KG1 (cell line): ENCODE data around the gene AHCYL2.

Source experiments
- DNase-seq: peaks from one replicate; lab custom pipeline; 2025; lab: John Stamatoyannopoulos, UW

The AHCYL2 gene

DNA sequence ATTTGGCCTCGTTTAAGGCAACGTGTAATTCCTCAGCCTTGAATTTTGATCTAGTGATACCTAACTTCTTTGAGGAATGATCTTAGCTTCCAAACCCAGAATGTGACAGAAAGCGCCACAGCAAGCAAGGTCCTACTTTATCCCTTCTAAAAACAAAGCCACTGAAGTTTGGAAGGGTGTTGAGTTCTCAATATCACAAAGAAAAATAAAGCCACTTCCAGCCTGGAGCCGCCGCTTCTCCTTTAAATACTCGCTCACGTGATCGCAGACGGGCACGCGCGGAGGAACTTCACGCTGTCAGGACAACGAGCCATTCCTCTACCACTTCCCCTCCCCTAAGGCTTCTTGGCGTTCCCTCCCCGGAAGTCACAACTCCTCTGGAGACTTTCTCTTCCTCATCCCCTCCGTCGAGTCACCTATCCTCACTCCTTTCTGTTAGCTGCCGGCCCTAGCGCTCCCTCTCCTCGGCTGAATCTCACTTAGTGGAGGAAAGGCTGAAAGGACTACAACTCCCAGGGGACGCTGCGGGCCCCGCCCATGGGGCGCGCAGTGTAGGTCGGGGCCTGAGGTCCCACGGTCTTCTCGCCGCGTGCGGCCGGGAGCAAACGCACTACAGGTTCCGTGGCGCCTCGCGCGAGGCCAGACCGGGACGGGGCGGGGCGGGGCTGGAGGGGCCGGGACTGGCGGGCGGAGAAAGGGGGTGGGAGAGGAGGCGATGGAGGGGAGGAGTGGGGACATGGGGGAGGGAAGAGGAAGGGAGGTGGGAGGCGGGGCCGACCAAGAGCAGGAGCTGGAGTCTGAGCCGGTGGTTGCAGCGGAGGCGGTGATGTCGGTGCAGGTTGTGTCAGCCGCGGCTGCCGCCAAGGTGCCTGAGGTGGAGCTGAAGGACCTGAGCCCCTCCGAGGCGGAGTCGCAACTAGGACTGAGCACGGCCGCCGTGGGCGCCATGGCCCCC, at the start of gene AHCYL2:
AHCYL2 (plus strand) TSS at position 780 of the 955 bp plus-strand sequence.
- DNase-seq: peak; percentile 58

DNA sequence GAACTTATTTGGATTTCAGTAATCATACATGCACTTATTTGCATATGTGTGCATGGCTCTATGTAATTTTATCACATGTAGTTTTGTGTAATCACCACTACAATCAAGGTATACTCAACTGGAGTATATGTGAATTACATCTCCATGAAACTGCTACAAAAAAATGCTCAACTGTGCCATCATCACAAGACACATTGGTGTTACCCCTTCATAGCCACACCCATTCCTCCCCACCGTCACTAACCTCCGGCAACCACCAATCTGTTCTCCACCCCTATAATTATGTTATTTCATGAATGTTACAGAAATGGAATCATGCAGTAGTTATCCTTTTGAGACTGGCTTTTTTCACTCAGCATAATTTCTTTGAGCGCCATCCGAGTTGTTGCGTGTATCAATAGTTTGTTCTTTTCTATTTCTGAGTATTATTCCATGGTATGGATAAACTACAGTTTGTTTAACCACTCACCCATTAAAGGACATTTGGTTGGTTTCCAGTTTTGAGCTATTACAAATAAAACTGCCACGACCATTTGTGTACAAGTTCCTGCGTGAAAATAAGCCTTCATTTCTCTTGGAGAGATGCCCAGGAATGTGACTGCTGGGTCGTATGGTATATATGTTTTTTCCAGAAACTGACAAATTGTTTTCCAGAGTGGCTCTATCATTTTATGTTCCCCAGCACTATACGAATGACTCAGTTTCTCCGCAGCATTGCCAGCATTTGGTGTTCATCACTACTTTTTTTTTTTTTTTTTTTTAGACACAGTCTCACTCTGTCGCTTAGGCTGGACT, 47.7 kb upstream of the AHCYL2 start:
- no peak for DNase-seq

GRCh38 chr7:129184981-129185670, 39.7 kb upstream of the AHCYL2 start:
- no peak for DNase-seq

- DNase-seq: no peak
Measured at GRCh38 chr7:129186749-129187260, 38.0 kb upstream of the AHCYL2 start.

GRCh38 chr7:129187681-129188371, 37.0 kb upstream of the AHCYL2 start:
- no peak for DNase-seq

DNA sequence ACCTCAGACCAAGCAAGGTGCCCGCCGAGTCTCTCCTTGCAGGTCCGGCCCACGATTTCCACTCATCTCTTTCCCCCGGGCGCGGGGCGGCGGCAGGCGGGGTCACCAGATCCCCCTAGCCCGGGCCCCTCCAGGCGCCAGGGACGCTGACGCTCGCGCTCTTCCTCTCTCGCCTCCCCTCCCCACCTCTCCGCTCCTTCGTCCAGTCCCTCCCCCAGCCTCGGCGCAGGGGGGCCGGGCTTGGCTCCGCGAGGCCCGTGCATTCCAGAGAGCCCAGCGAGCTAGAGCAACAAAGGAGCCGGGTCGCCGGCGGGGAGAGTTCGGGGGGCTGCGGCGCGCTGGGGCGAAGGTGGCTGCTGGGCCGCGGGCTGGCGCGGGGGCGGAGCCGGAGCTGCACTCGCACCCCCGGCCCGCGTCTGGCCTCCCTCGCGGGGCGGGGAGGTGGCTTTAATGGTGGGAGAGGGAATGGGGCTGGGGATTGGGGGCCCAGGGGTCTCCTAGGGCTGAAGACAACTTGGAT, 36.4 kb upstream of the AHCYL2 start, which contains the start of gene SMO:
SMO (plus strand) TSS at position 262 of the 520 bp plus-strand sequence. CDS start 519 bp downstream, outside the sequence.
- no peak for DNase-seq

GRCh38 chr7:129188892-129189660, 35.8 kb upstream of the AHCYL2 start:
- no peak for DNase-seq

DNA sequence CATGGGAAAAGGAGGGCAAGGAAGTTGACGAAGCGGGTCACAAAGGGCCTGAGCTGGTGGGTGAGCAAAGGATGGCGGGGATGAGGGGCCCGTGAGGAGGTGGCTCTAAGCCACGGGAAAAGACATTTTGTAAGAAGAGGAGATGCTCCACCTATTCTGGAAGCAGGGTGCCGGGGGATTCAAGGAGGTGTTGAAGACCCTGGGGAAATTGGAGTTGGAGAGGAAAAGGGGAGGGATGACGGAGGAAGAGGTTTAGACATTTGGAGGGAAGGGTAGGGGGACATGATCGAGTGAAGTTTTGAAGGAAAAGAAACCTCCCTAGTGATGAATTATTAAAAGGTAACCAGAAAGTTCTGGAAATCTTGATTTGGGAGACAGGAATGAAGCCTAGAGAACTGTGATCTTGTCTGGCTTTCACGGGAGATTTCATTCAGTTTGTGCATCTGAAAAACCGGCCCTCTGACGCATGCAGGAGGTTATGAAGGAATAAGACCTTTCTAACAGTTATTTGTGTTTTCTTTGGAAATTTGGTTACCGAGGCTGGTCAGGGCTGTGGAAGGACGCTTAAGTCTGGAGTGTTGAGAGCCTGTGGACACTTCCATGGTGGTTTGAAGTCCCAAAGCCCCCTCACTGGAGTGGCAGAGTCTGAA, 35.0 kb upstream of the AHCYL2 start:
- no peak for DNase-seq

GRCh38 chr7:129191272-129191671, 33.6 kb upstream of the AHCYL2 start:
- DNase-seq: no peak

DNA sequence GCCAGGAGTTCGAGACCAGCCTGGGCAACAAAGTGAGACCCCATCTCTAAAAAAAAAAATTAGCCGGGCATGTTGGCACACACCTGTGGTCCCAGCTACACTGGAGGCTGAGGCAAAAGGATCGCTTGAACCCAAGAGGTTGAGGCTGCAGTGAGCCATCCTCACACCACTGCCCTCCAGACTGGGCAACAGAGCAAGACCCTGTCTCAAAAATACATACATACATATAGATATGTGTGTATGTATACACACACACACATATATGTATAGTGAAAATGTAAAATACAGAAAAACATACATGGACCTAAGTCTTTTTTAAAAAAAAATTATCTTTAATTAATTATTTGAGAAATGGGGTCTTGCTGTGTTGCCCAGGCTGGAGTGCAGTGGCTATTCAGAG, 30.9 kb upstream of the AHCYL2 start:
- DNase-seq: no peak

DNA sequence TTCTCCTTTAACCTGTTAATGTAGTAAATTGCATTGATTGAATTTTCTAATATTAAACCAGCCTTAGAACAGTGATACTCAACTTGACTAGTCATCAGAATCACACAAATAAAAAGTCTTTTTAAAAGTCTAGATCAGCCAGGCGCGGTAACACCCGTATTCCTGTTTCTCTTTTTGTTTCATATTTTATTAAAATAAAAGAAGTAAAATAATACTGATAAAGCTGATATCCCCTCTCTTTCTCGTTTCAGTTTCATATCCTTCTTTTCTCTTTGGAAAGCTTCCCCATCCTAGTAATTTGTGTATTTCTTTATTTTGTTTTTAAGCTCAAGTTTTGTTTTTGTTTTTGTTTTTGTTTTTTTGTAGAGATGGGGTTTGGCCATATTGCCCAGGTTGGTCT, 27.1 kb upstream of the AHCYL2 start:
- DNase-seq: no peak

GRCh38 chr7:129199406-129199805, 25.4 kb upstream of the AHCYL2 start:
- no peak for DNase-seq

DNA sequence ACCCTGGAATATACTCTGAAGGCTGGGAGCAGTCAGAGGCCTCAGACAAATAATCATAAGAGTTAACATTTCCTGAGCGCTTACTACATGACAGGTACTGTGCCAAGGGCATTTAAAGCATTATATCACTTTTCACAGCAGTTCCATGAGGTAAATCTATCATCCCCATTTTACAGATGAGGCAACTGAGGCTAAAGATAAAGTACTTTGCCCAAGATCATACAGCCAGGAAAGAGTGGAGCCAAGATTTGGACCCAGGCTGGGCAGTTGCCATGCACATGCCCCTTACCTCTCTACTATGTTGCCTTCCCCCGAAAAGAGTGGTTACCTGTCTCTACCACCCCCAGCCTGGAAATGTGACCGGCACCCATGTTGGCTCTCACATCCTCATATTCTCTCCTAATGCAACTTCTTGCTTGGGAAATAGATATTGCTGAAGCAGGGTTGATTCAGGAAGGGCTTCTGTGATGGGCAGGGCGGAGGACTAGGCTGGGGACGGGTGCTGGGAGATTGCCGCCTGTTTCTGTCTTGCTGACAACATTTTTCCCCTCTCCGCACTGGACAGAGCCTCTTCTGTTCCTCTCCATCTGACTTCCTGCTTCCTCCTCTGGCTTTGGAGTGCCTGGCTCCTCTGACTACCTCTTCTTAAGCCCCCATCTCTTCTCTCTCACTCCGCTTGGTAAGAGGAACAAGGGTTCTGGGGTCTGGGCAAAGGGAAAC, 22.6 kb upstream of the AHCYL2 start:
- no peak for DNase-seq

- no peak for DNase-seq
Measured at GRCh38 chr7:129203050-129203741, 21.6 kb upstream of the AHCYL2 start.

GRCh38 chr7:129205126-129205818, 19.6 kb upstream of the AHCYL2 start:
- DNase-seq: no peak

GRCh38 chr7:129205987-129206785, 18.6 kb upstream of the AHCYL2 start:
- DNase-seq: no peak

DNA sequence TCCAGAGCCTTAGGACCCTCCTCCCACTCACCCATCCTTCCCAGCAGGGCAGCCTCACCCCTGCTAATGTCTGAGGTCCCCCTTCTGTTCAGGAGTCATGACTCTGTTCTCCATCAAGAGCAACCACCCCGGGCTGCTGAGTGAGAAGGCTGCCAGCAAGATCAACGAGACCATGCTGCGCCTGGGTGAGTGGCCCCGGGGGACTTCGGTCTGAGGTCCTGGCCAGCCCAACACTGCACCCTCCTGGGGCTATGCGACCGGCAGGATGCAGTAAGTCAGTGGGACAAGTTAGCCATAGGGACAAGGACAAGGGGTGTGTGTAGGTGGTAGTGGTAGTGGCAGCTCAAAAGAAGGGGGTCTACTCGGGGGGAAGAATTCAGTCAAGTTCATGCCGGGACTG, 16.2 kb upstream of the AHCYL2 start:
- DNase-seq: no peak
